Left lung (tissue), 14 donors: Measurements from ENCODE around the gene TIMP1. TPM values are rescaled to one million over a fixed set of nuclear protein-coding genes. Genes with fewer than 3 reads are reported as not detected.
A peak's percentile ranks its signal among the peaks of the same experiment; 100 is the strongest.

Source experiments
- ATAC-seq: fragments of 200-7000 bp; cut with Tn5 transposase; one replicate; pipeline ENCODE4 v1.9.1; 2020; ENCODE audit warnings: moderate library complexity
- DNase-seq, 4 donors: peaks; one replicate each; pipeline ENCODE4 v3.0.0-alpha.2; 2013 to 2020
- H3K27ac ChIP-seq, 2 donors: fragments of 200-600 bp; sonication (generic) in 1 of 2; one replicate each; pipeline versions ENCODE4 v1.5.0 to v1.8.0; 2020 to 2021
- H3K27me3 ChIP-seq, 2 donors: fragments of 200-600 bp; sonication (generic) in 1 of 2; one replicate each; pipeline versions ENCODE4 v1.5.0 to v1.8.0; 2020 to 2021
- H3K36me3 ChIP-seq, 2 donors: fragments of 200-600 bp; sonication (generic) in 1 of 2; one replicate each; pipeline versions ENCODE4 v1.5.0 to v1.8.0; 2020 to 2021
- H3K4me1 ChIP-seq, 2 donors: fragments of 200-600 bp; one replicate each; pipeline ENCODE4 v1.8.0; 2021
- H3K4me3 ChIP-seq, 2 donors: fragments of 200-600 bp; sonication (generic) in 1 of 2; one replicate each; pipeline versions ENCODE4 v1.5.0 to v1.8.0; 2020 to 2021; ENCODE audit warnings: mild to moderate bottlenecking in 1 of 2
- H3K9me3 ChIP-seq, 2 donors: fragments of 200-600 bp; sonication (generic) in 1 of 2; one replicate each; pipeline versions ENCODE4 v1.5.0 to v1.8.0; 2020 to 2021
- intact Hi-C, 2 donors: fragments of 100-400 bp; cut with DNase I; formaldehyde crosslinking; loops; one replicate each; pipeline versions ENCODE4 v1.11.2 to v1.14.2; 2022
- long read RNA-seq, 12 donors: library from polyadenylated mRNA in 2 of 12; unstranded in 2 of 12; transcript quantifications; one replicate each; pipeline ENCODE4 v2.0.0 and lab custom pipeline, GENCODE V29; 2019 to 2026
- polyA plus RNA-seq, 6 donors: library from polyadenylated mRNA; unstranded; fragments of 120-200 nt; gene quantifications; one replicate each; pipeline ENCODE4 v1.2.1, GENCODE V29; 2013; ENCODE audit not compliant: insufficient read length in 6 of 6
- total RNA-seq, 2 donors: library from RNA; stranded (reverse); fragmentation: NEBNext Ultra II Directional; extraction: Animal tissue kit (Norgen Biotek cat#: 25700); gene quantifications; one replicate each; pipeline ENCODE4 v1.2.1, GENCODE V29; 2021
- TF ChIP-seq, protein P1 (sequence below), 2 donors: fragments of 200-600 bp; sonication (generic) in 1 of 2; IDR thresholded peaks; one replicate each; pipeline versions ENCODE4 v1.5.0 to v1.8.0; 2021; ENCODE audit warnings: antibody characterized with exemption in 2 of 2
- donor health status: DM: no; HTN: yes; CAD: no.
- donor health status: DM: no; HTN: no; CAD: no.

TIMP1 gene
- total RNA-seq: 1,000 to 10,000 TPM in 1 of 2 donors, 100 to 1,000 TPM in 1; 998 to 2,737 TPM
- 100 to 1,000 TPM; 107 to 148 (median 118) TPM for polyA plus RNA-seq
- long read RNA-seq, donor 1, transcript TIMP1-201 (6 exons, 892 nt): major isoform, 109 of 145 reads
- long read RNA-seq, donor 1, partial matches to known transcripts: 30 of 145 reads
- long read RNA-seq, donor 1, other reads (novel, unspliced or antisense): 0 of 145 reads
- long read RNA-seq, donor 2, transcript TIMP1-204 (2 exons, 595 nt): minor isoform, 6 of 113 reads
- long read RNA-seq, donor 2, transcript TIMP1-201 (6 exons, 892 nt): major isoform, 80 of 113 reads
- long read RNA-seq, donor 2, partial matches to known transcripts: 26 of 113 reads
- long read RNA-seq, donor 2, other reads (novel, unspliced or antisense): 0 of 113 reads
- long read RNA-seq, donor 3, transcript TIMP1-201 (6 exons, 892 nt): major isoform, 58 of 78 reads
- long read RNA-seq, donor 3, partial matches to known transcripts: 18 of 78 reads
- long read RNA-seq, donor 3, other reads (novel, unspliced or antisense): 0 of 78 reads
- long read RNA-seq, donor 4, transcript TIMP1-204 (2 exons, 595 nt): minor isoform, 7 of 1,833 reads
- long read RNA-seq, donor 4, transcript TIMP1-201 (6 exons, 892 nt): major isoform, 1,698 of 1,833 reads
- long read RNA-seq, donor 4, transcript TIMP1-202 (5 exons, 626 nt): minor isoform, 6 of 1,833 reads
- long read RNA-seq, donor 4, partial matches to known transcripts: 95 of 1,833 reads
- long read RNA-seq, donor 4, other reads (novel, unspliced or antisense): 27 of 1,833 reads
- long read RNA-seq, donor 5, transcript TIMP1-201 (6 exons, 892 nt): major isoform, 79 of 95 reads
- long read RNA-seq, donor 5, partial matches to known transcripts: 10 of 95 reads
- long read RNA-seq, donor 5, other reads (novel, unspliced or antisense): 0 of 95 reads
- long read RNA-seq, donor 6, transcript TIMP1-201 (6 exons, 892 nt): major isoform, 41 of 63 reads
- long read RNA-seq, donor 6, partial matches to known transcripts: 19 of 63 reads
- long read RNA-seq, donor 6, other reads (novel, unspliced or antisense): 0 of 63 reads
- long read RNA-seq, donor 7, transcript TIMP1-201 (6 exons, 892 nt): major isoform, 25 of 31 reads
- long read RNA-seq, donor 7, partial matches to known transcripts: 5 of 31 reads
- long read RNA-seq, donor 7, other reads (novel, unspliced or antisense): 0 of 31 reads
- long read RNA-seq, donor 8, transcript TIMP1-201 (6 exons, 892 nt): major isoform, 56 of 68 reads
- long read RNA-seq, donor 8, partial matches to known transcripts: 10 of 68 reads
- long read RNA-seq, donor 8, other reads (novel, unspliced or antisense): 0 of 68 reads
- long read RNA-seq, donor 9: 0 reads
- long read RNA-seq, donor 10, transcript TIMP1-201 (6 exons, 892 nt): major isoform, 5,413 of 5,906 reads
- long read RNA-seq, donor 10, transcript TIMP1-202 (5 exons, 626 nt): minor isoform, 14 of 5,906 reads
- long read RNA-seq, donor 10, transcript TIMP1-204 (2 exons, 595 nt): minor isoform, 8 of 5,906 reads
- long read RNA-seq, donor 10, partial matches to known transcripts: 375 of 5,906 reads
- long read RNA-seq, donor 10, other reads (novel, unspliced or antisense): 96 of 5,906 reads
- long read RNA-seq, donor 11, transcript TIMP1-201 (6 exons, 892 nt): major isoform, 31 of 40 reads
- long read RNA-seq, donor 11, partial matches to known transcripts: 7 of 40 reads
- long read RNA-seq, donor 11, other reads (novel, unspliced or antisense): 0 of 40 reads
- long read RNA-seq, donor 12, transcript TIMP1-201 (6 exons, 892 nt): major isoform, 42 of 51 reads
- long read RNA-seq, donor 12, partial matches to known transcripts: 6 of 51 reads
- long read RNA-seq, donor 12, other reads (novel, unspliced or antisense): 0 of 51 reads

DNA sequence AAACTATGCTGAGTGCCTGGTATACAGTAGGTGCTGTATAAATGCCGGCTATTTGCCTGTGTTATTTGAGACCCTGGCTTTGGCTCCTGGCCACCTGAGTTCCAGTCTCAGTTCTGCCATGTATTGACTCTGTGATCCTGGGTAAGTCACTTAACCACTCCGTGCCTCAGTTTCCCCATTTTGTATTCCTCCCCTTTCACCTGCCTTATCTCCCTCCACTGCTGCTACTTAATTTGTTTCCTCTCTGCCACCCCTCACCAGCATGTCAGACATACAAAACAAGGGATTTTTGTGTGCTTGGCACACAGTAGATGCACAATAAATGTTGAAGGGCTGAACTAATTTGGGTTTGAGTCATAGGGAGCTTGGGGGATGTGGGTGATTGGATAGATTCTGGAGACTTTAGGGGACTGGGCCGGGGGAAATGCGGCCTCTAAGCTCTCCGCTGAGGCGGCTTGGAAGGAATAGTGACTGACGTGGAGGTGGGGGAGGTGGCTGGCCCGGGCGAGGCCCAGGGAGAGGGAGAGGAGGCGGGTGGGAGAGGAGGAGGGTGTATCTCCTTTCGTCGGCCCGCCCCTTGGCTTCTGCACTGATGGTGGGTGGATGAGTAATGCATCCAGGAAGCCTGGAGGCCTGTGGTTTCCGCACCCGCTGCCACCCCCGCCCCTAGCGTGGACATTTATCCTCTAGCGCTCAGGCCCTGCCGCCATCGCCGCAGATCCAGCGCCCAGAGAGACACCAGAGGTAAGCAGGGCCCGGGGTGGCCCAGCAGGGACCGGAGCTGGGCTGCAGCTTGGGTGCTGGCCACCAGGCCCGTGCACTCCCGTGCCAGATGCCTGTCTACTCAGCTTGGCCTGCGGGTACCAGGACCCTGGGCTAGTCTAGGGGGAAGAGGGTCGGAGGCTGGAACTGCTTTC is at the start of gene TIMP1:
Gene TIMP1, plus strand, starts transcription at position 706 of the 917 bp plus-strand sequence. CDS start 980 bp downstream, outside the sequence.
- Histone ChIP-seq H3K4me1 (peaks cover 4 to 39% of the 10 kb centered on the region in 2 donors), H3K27ac (peak within 1 kb of the TSS; percentile 74 to 82)

DNA sequence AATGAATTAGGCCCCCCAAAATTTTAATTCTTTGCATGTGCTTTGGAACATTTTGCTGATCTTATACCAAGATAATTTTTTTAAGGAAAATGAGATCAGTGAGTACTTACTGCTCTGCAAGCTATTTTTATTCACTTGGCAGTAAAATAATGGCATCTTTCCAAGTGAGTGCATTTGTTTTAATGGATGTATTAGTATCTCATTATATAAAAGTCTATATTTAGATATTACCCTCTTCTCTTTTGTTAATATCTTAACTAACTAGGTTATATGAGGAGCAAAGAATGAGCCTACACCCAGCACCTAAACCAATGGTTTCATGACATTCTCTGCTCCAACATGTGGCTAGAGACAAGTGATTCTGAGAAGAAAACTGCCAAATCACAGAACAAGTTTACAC is 42.4 kb upstream of the TIMP1 start:
- H3K27ac ChIP-seq: peak overlapping the region in 1 of 2 donors; percentile 44

More for the DNA sequence above, at the start of gene TIMP1:
- TF ChIP-seq, protein P1, sequence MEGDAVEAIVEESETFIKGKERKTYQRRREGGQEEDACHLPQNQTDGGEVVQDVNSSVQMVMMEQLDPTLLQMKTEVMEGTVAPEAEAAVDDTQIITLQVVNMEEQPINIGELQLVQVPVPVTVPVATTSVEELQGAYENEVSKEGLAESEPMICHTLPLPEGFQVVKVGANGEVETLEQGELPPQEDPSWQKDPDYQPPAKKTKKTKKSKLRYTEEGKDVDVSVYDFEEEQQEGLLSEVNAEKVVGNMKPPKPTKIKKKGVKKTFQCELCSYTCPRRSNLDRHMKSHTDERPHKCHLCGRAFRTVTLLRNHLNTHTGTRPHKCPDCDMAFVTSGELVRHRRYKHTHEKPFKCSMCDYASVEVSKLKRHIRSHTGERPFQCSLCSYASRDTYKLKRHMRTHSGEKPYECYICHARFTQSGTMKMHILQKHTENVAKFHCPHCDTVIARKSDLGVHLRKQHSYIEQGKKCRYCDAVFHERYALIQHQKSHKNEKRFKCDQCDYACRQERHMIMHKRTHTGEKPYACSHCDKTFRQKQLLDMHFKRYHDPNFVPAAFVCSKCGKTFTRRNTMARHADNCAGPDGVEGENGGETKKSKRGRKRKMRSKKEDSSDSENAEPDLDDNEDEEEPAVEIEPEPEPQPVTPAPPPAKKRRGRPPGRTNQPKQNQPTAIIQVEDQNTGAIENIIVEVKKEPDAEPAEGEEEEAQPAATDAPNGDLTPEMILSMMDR (IDR thresholded peaks at IDR 0.05): no peak
- Histone ChIP-seq H3K4me3 (peak within 1 kb of the TSS; percentile 27 to 52), H3K36me3 (peaks cover 0 to 19% of the 10 kb centered on the region in 2 donors), H3K9me3 (no peaks in the 10 kb centered on the region), H3K27me3 (no peaks in the 10 kb centered on the region)
- intact Hi-C loops: no loop called here
- DNase-seq (peak; percentile 75 to 95 (median 91)), ATAC-seq (peak; percentile 90)

DNA sequence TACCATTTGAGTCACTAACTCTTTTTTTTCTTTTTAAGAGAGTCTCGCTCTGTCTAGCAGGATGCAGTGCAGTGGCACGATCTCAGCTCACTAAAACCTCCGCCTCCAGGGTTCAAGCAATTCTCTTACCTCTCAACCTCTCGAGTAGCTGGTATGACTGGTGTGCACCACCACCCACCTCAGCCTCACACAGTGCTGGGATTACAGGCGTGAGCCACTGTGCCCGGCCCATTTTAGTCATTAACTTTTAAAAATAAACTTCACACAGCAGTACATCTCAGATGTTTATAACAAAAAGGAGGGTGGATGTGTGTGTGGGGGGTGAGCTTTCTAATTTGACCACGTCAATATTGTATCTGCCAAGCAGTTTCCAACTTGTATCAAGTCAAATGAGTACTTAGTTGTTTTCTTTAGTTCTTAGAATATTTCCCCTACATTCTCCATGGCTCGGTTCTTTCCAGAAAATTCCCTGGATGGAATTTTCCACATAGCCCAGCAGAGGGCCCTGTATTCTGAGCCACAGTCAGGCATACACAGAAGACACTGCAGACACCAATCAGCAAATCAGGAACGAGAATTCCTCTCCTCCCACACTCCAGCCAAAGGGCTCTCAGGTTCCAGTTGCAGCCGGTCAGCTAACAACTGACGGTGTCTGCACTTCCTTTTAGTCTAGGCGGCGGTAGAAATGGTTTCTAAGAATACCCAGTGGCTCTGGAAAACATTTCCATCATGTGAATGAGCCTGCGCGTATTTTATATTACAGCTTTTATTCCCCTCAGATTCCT is 41.3 kb upstream of the TIMP1 start:
- H3K4me1 ChIP-seq: no peaks in the 10 kb centered on the region
- TF ChIP-seq, protein P1 (IDR thresholded peaks at IDR 0.05): peak in 1 of 2 donors; percentile 35
- H3K27ac ChIP-seq: peak overlapping the region; percentile 37 to 68
- no peak overlapping the region for H3K4me3 ChIP-seq
- no peaks in the 10 kb centered on the region for H3K36me3 ChIP-seq
- intact Hi-C loops: no loop called here
- DNase-seq (peak in 3 of 4 donors; percentile 78 to 92 (median 83)), ATAC-seq (peak; percentile 99)
- no peaks in the 10 kb centered on the region for H3K27me3 ChIP-seq
- no peaks in the 10 kb centered on the region for H3K9me3 ChIP-seq

More for the DNA sequence above, 42.4 kb upstream of the TIMP1 start:
- peak in 1 of 4 donors; percentile 20 for DNase-seq
- intact Hi-C loops: no loop called here
- Histone ChIP-seq H3K9me3 (no peaks in the 10 kb centered on the region), H3K4me1 (no peaks in the 10 kb centered on the region), H3K27me3 (no peaks in the 10 kb centered on the region), H3K36me3 (no peaks in the 10 kb centered on the region), H3K4me3 (no peak overlapping the region)
- TF ChIP-seq, protein P1 (IDR thresholded peaks at IDR 0.05): no peak
- ATAC-seq: no peak
